HepG2 (cell line): Measurements from ENCODE around the gene TMEM145. TPM values are rescaled to one million over a fixed set of nuclear protein-coding genes. Genes with fewer than 3 reads are reported as not detected.

Experiments
- ARID2 ChIP-seq: sonication (generic); formaldehyde crosslinking; IDR thresholded peaks from 2 replicates; pipeline ENCODE4 v1.8.1; 2022; ENCODE audit warnings: mild to moderate bottlenecking, missing genetic modification reagents, borderline replicate concordance
- PITX1 ChIP-seq: sonication (generic); formaldehyde crosslinking; IDR thresholded peaks from 2 replicates; pipeline ENCODE4 v1.5.1; 2020; ENCODE audit warnings: mild to moderate bottlenecking, missing genetic modification reagents
- RARG ChIP-seq: sonication (generic); formaldehyde crosslinking; IDR thresholded peaks from 2 replicates; pipeline ENCODE4 v1.4.0; 2020; ENCODE audit warnings: low read depth, mild to moderate bottlenecking, missing genetic modification reagents
- ZNF337 ChIP-seq: sonication (generic); formaldehyde crosslinking; IDR thresholded peaks from 2 replicates; pipeline ENCODE4 v1.5.1; 2020; ENCODE audit warnings: missing genetic modification reagents, low read depth, mild to moderate bottlenecking, borderline replicate concordance
- ZNF776 ChIP-seq: sonication (generic); formaldehyde crosslinking; IDR thresholded peaks from 2 replicates; pipeline ENCODE4 v1.4.0; 2020; ENCODE audit warnings: mild to moderate bottlenecking, missing genetic modification reagents
- polyA plus RNA-seq, 8 experiments: library from polyadenylated mRNA; depleted of rRNA in 3 of 8; stranded (reverse) in 7 of 8; unstranded in 1 of 8; fragments of >200 nt; fragmentation: Illumina TruSeq in 4 of 8; extraction: Trizol in 4 of 8; gene quantifications; 2 replicates each; pipeline versions ENCODE4 v1.2.1 to v1.2.3, GENCODE V29; 2011 to 2016; ENCODE audit warnings: low read depth in 4 of 8, missing spikeins in 1 of 8, mixed read lengths in 1 of 8; ENCODE audit not compliant: insufficient read depth in 1 of 8
- total RNA-seq, 5 experiments: library from RNA; depleted of rRNA; stranded (reverse); fragments of >200 nt; fragmentation: Illumina TruSeq; extraction: Trizol; gene quantifications; 2 replicates each; pipeline ENCODE4 v1.2.3, GENCODE V29; 2016; ENCODE audit warnings: low read depth in 1 of 5
- TF ChIP-seq, protein P1 (sequence below): sonication (generic); formaldehyde crosslinking; IDR thresholded peaks from 2 replicates; pipeline ENCODE4 v1.5.1; 2020; ENCODE audit warnings: mild to moderate bottlenecking, missing genetic modification reagents
- TF ChIP-seq, protein P2 (sequence below): sonication (generic); formaldehyde crosslinking; IDR thresholded peaks from 2 replicates; pipeline ENCODE4 v1.8.1; 2023; ENCODE audit warnings: mild to moderate bottlenecking, inconsistent platforms, moderate library complexity, missing genetic modification reagents, borderline replicate concordance
- TF ChIP-seq, protein P3 (sequence below), 2 experiments: fragments of 450-650 bp in 1 of 2; sonication (generic) in 1 of 2; formaldehyde crosslinking; IDR thresholded peaks; 2 replicates each; pipeline versions ENCODE4 v1.5.0 to v1.8.0; 2020 to 2022; ENCODE audit warnings: mild to moderate bottlenecking in 1 of 2, missing genetic modification reagents in 1 of 2
- TF ChIP-seq, protein P4 (sequence below), 2 experiments: sonication (generic) in 1 of 2; formaldehyde crosslinking in 1 of 2; IDR thresholded peaks; 2 replicates each; pipeline versions ENCODE4 v1.6.1 to v1.9.0; 2014 to 2022; ENCODE audit warnings: antibody characterized with exemption in 1 of 2, borderline replicate concordance in 1 of 2, inconsistent platforms in 1 of 2, low read depth in 1 of 2, missing genetic modification reagents in 1 of 2
- TF ChIP-seq, protein P5 (sequence below): sonication (generic); formaldehyde crosslinking; IDR thresholded peaks from 2 replicates; pipeline ENCODE4 v1.4.0; 2020; ENCODE audit warnings: missing genetic modification reagents, borderline replicate concordance

The TMEM145 gene
- total and polyA plus RNA-seq, 2 of the 13 experiments (the other 11 are each of a cell fraction or from before 2014, with no cell fraction given): 0.07 to 5.1 TPM

DNA sequence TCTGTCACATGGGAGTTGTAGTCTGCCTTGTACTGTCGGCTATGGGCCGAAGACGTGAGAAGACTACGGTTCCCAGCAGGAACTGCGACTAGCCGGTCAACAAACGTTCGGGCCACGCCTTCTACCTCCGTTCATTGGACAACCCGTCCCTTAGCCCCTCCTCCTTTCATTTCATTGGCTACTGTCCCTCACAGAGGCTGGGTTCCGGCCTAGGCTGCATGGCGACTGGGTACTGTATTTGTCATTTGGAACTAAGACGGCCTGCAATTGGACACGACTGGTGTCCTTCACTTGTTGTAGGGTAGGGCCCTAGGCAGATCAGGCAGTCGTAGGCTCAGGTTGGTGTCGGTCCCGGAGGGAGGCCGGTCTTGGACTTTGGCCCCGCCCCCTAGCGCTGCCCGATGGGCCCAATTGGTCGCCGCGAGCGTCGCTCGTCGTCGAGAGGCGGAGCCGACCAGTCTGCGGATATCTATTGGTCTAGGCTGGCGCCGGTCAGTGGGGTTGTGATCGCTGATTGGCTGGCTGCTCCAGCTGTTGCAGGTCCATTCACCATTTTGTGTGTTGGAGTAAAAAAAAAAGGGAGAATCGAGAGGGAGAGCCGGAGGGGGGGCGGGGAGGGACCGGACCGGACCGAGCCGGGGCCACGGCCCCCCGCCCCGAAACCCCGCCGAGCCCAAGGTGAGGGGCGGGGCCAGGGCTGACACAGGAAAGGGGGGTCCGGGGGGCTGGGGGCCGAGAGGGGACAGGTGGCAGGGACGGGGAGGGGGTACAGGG is 44.2 kb upstream of the TMEM145 start, which contains the start of gene CIC (continued):
- TF ChIP-seq, protein P1, sequence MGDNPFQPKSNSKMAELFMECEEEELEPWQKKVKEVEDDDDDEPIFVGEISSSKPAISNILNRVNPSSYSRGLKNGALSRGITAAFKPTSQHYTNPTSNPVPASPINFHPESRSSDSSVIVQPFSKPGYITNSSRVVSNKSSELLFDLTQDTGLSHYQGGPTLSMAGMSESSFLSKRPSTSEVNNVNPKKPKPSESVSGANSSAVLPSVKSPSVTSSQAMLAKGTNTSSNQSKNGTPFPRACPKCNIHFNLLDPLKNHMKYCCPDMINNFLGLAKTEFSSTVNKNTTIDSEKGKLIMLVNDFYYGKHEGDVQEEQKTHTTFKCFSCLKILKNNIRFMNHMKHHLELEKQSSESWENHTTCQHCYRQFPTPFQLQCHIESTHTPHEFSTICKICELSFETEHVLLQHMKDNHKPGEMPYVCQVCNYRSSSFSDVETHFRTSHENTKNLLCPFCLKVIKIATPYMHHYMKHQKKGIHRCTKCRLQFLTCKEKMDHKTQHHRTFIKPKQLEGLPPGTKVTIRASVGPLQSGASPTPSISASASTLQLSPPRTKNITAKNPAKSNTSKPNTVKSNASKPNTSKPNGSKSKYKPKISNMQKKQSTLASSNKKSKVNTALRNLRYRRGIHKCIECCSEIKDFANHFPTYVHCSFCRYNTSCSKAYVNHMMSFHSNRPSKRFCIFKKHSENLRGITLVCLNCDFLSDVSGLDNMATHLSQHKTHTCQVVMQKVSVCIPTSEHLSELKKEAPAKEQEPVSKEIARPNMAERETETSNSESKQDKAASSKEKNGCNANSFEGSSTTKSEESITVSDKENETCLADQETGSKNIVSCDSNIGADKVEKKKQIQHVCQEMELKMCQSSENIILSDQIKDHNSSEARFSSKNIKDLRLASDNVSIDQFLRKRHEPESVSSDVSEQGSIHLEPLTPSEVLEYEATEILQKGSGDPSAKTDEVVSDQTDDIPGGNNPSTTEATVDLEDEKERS (CRISPR knock-in tag): no peak
- TF ChIP-seq, protein P2, sequence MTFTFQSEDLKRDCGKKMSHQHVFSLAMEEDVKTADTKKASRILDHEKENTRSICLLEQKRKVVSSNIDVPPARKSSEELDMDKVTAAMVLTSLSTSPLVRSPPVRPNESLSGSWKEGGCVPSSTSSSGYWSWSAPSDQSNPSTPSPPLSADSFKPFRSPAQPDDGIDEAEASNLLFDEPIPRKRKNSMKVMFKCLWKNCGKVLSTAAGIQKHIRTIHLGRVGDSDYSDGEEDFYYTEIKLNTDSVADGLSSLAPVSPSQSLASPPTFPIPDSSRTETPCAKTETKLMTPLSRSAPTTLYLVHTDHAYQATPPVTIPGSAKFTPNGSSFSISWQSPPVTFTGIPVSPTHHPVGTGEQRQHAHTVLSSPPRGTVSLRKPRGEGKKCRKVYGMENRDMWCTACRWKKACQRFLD (CRISPR knock-in tag): no peak
- TF ChIP-seq ARID2 (CRISPR knock-in tag) (no peak), ZNF337 (CRISPR knock-in tag) (no peak), ZNF776 (CRISPR knock-in tag) (no peak), RARG (no peak), PITX1 (CRISPR knock-in tag) (no peak)
- TF ChIP-seq, protein P3, sequence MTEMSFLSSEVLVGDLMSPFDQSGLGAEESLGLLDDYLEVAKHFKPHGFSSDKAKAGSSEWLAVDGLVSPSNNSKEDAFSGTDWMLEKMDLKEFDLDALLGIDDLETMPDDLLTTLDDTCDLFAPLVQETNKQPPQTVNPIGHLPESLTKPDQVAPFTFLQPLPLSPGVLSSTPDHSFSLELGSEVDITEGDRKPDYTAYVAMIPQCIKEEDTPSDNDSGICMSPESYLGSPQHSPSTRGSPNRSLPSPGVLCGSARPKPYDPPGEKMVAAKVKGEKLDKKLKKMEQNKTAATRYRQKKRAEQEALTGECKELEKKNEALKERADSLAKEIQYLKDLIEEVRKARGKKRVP (CRISPR knock-in tag; IDR thresholded peaks at IDR 0.05): no peak
- TF ChIP-seq, protein P4, sequence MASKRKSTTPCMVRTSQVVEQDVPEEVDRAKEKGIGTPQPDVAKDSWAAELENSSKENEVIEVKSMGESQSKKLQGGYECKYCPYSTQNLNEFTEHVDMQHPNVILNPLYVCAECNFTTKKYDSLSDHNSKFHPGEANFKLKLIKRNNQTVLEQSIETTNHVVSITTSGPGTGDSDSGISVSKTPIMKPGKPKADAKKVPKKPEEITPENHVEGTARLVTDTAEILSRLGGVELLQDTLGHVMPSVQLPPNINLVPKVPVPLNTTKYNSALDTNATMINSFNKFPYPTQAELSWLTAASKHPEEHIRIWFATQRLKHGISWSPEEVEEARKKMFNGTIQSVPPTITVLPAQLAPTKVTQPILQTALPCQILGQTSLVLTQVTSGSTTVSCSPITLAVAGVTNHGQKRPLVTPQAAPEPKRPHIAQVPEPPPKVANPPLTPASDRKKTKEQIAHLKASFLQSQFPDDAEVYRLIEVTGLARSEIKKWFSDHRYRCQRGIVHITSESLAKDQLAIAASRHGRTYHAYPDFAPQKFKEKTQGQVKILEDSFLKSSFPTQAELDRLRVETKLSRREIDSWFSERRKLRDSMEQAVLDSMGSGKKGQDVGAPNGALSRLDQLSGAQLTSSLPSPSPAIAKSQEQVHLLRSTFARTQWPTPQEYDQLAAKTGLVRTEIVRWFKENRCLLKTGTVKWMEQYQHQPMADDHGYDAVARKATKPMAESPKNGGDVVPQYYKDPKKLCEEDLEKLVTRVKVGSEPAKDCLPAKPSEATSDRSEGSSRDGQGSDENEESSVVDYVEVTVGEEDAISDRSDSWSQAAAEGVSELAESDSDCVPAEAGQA (IDR thresholded peaks at IDR 0.05; ENCODE audit: low read depth): peak; percentile 63; the same call in 1 of the 2 replicates
- TF ChIP-seq, protein P4 (CRISPR knock-in tag; IDR thresholded peaks at IDR 0.05; ENCODE audit: borderline replicate concordance): no peak
- TF ChIP-seq, protein P5, sequence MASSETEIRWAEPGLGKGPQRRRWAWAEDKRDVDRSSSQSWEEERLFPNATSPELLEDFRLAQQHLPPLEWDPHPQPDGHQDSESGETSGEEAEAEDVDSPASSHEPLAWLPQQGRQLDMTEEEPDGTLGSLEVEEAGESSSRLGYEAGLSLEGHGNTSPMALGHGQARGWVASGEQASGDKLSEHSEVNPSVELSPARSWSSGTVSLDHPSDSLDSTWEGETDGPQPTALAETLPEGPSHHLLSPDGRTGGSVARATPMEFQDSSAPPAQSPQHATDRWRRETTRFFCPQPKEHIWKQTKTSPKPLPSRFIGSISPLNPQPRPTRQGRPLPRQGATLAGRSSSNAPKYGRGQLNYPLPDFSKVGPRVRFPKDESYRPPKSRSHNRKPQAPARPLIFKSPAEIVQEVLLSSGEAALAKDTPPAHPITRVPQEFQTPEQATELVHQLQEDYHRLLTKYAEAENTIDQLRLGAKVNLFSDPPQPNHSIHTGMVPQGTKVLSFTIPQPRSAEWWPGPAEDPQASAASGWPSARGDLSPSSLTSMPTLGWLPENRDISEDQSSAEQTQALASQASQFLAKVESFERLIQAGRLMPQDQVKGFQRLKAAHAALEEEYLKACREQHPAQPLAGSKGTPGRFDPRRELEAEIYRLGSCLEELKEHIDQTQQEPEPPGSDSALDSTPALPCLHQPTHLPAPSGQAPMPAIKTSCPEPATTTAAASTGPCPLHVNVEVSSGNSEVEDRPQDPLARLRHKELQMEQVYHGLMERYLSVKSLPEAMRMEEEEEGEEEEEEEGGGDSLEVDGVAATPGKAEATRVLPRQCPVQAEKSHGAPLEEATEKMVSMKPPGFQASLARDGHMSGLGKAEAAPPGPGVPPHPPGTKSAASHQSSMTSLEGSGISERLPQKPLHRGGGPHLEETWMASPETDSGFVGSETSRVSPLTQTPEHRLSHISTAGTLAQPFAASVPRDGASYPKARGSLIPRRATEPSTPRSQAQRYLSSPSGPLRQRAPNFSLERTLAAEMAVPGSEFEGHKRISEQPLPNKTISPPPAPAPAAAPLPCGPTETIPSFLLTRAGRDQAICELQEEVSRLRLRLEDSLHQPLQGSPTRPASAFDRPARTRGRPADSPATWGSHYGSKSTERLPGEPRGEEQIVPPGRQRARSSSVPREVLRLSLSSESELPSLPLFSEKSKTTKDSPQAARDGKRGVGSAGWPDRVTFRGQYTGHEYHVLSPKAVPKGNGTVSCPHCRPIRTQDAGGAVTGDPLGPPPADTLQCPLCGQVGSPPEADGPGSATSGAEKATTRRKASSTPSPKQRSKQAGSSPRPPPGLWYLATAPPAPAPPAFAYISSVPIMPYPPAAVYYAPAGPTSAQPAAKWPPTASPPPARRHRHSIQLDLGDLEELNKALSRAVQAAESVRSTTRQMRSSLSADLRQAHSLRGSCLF (CRISPR knock-in tag): no peak
